GM06990 (cell line): ENCODE measurements around the gene RIN3.

Source experiments
- DNase-seq: peaks from one replicate; pipeline ENCODE4 v3.0.0-alpha.2; 2011; ENCODE audit not compliant: insufficient read length; ENCODE audit errors: extremely low read depth
- H3K27me3 ChIP-seq: replicated peaks from 2 replicates; pipeline ENCODE4 v1.6.0; 2011; ENCODE audit warnings: low read length; ENCODE audit not compliant: control insufficient read depth, insufficient read depth
- H3K36me3 ChIP-seq: 2 replicates; pipeline ENCODE4 v1.5.1; 2011; ENCODE audit warnings: low read length; ENCODE audit not compliant: control insufficient read depth, insufficient read depth
- H3K4me3 ChIP-seq: replicated peaks from 2 replicates; pipeline ENCODE4 v1.5.1; 2011; ENCODE audit warnings: low read depth, mild to moderate bottlenecking, control low read depth, low read length
- TF ChIP-seq, protein P1 (sequence below): IDR thresholded peaks from 2 replicates; pipeline ENCODE4 v1.5.1; 2011; ENCODE audit warnings: low read length, control low read depth, mild to moderate bottlenecking, inconsistent platforms; ENCODE audit not compliant: insufficient read depth, poor library complexity, severe bottlenecking

The RIN3 gene

DNA sequence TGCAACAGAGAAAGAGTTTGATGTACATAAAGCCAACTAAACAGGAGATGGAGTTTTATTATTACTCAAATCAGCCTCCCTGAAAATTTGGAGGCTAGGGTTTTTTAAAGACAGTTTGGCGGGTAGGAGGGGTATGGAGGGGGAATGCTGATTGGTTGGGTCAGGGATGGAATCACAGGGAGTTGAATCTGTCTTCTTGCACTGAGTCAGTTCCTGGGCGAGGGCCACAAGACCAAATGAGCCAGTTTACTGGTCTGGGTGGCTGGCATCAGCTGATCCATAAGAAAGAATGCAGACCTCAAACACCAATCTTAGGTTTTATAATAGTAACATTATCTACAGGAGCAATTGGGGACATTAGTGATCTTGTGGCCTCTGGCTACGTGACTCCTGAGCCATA, 64.9 kb downstream of the RIN3 start:
- no peaks in the 10 kb centered on the region for H3K27me3 ChIP-seq
- H3K36me3 ChIP-seq, result no peaks in the 10 kb centered on the region
- no peak for DNase-seq
- H3K4me3 ChIP-seq, result no peak overlapping the region
- TF ChIP-seq, protein P1, sequence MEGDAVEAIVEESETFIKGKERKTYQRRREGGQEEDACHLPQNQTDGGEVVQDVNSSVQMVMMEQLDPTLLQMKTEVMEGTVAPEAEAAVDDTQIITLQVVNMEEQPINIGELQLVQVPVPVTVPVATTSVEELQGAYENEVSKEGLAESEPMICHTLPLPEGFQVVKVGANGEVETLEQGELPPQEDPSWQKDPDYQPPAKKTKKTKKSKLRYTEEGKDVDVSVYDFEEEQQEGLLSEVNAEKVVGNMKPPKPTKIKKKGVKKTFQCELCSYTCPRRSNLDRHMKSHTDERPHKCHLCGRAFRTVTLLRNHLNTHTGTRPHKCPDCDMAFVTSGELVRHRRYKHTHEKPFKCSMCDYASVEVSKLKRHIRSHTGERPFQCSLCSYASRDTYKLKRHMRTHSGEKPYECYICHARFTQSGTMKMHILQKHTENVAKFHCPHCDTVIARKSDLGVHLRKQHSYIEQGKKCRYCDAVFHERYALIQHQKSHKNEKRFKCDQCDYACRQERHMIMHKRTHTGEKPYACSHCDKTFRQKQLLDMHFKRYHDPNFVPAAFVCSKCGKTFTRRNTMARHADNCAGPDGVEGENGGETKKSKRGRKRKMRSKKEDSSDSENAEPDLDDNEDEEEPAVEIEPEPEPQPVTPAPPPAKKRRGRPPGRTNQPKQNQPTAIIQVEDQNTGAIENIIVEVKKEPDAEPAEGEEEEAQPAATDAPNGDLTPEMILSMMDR, result no peak

DNA sequence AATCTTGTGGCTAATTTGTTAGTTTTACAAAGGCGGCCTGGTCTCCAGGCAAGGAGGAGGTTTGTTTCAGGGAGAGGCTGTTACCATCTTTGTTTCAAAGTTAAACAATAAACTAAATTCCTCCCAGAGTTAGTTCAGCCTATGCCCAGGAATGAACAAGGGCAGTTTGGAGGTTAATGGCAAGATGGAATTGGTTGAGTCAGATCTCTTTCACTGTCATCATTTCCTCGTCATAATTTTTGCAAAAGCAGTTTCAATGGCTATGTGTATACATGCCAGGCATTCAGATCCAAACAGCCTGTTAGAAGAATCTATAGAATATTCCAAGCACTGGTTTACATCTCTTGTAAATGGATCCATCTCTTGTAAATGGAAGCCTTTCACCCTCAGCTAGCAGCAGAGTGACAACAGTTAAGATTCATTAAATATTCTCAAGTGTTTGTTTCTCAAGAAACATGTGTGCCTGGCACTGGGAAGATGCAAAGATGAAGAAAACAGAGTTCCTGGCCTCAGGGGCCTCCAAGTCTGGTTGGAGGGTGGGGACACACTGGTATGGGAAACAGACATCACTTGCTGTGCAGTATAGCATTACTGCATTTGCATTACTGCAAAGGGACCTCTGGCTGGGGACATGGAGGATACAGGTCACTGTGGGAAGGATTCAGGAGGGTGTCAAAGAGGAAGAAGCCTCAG, 65.8 kb downstream of the RIN3 start:
- H3K36me3 ChIP-seq, result no peaks in the 10 kb centered on the region
- TF ChIP-seq, protein P1, result no peak

GRCh38 chr14:92581206-92581605, 67.6 kb downstream of the RIN3 start:
- TF ChIP-seq, protein P1, result no peak
- DNase-seq, result no peak
- no peaks in the 10 kb centered on the region for H3K36me3 ChIP-seq
- no peak overlapping the region for H3K4me3 ChIP-seq
- H3K27me3 ChIP-seq, result no peaks in the 10 kb centered on the region

More for the DNA sequence above, 65.8 kb downstream of the RIN3 start:
- DNase-seq, result no peak
- no peaks in the 10 kb centered on the region for H3K27me3 ChIP-seq
- H3K4me3 ChIP-seq, result no peak overlapping the region

GRCh38 chr14:92581966-92582566, 68.5 kb downstream of the RIN3 start:
- no peak for DNase-seq
- TF ChIP-seq, protein P1, result no peak
- Histone ChIP-seq H3K27me3 (no peaks in the 10 kb centered on the region), H3K36me3 (no peaks in the 10 kb centered on the region), H3K4me3 (no peak overlapping the region)

DNA sequence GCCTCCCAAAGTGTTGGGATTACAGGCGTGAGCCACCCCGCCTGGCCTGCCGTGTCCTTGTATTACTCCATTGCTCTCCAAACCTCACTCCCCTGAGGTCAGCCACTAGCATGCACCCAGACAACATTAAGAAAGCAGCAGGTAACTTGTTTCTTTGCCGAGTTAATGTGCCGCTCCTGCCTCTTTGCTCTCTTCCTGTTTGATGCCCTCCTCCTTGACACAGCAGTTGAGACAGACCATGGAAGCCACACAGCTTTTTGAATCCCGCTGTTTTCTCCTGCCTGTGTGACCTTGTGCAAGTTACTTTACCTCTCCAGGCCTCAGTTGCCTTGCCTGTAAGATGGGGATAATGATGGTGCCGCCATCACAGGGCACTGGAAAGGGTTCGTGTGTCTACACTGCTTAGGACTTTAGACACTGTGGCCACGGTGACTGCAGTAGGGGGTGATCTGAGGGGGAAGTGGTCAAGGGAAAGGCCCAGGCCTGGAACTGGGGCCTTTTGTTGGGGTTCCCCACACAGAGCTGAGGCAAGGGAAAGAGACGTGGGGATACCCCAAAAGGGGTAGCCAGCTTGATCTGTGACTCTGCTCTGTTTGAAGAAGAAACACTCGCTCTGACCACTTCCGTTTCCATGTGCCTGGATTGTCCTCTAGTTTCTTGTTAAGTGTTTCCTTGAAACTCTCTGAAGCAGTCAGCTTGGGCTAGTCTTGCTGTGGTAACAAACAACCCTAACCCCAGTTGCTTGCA, 69.3 kb downstream of the RIN3 start:
- no peaks in the 10 kb centered on the region for H3K36me3 ChIP-seq

More for the DNA sequence above, 69.3 kb downstream of the RIN3 start:
- TF ChIP-seq, protein P1, result no peak
- peak; percentile 81 for DNase-seq
- no peak overlapping the region for H3K4me3 ChIP-seq
- H3K27me3 ChIP-seq, result no peaks in the 10 kb centered on the region
